GM20000 (cell line): ENCODE results near the gene MIS18A.

Experiments
- DNase-seq: peaks from one replicate; pipeline ENCODE4 v3.0.0; 2012; ENCODE audit warnings: low spot score
- TF ChIP-seq, protein P1 (sequence below): IDR thresholded peaks from 2 replicates; pipeline ENCODE4 v1.5.1; 2012; ENCODE audit warnings: mild to moderate bottlenecking, control low read depth; ENCODE audit errors: extremely low read depth, missing control alignments

MIS18A gene

DNA sequence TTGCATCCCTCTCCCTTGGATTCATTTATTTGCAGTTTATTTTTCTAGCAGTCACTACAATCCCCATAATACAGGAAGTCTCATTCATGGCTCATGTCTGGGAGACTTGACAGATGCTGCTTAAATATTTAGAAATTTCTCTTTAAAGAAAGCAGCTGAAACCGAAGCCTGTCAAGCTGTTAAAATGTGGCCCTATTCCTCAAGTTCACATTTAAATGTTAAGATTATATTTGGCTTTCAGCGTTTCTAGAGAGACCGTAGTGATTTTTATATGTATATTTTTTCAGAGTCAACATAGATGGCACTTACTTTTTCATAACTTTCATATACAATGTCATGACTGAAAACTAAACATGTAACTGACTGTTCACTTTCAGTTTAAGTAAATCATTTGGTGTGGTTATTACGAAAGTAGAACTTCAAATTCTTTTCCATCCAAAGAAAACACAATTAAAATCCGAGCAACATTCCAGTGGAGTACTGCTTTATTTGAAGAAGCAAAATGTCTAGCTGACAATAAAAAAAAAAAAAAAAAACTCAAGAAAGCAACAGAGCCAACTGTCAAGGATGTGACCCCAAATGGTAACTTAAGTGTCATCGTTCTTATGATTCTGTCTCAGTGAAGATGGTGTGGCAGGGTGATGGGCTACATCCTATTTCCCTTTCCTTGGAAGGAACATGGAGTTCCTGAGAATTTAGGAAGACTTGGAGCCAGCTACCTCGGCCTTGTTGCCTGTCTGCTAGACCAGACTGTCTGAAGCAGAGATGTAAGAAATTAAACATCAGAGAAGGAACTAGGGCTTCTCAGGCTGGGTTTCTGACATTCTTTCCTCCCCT is 37.8 kb downstream of the MIS18A start:
- TF ChIP-seq, protein P1, sequence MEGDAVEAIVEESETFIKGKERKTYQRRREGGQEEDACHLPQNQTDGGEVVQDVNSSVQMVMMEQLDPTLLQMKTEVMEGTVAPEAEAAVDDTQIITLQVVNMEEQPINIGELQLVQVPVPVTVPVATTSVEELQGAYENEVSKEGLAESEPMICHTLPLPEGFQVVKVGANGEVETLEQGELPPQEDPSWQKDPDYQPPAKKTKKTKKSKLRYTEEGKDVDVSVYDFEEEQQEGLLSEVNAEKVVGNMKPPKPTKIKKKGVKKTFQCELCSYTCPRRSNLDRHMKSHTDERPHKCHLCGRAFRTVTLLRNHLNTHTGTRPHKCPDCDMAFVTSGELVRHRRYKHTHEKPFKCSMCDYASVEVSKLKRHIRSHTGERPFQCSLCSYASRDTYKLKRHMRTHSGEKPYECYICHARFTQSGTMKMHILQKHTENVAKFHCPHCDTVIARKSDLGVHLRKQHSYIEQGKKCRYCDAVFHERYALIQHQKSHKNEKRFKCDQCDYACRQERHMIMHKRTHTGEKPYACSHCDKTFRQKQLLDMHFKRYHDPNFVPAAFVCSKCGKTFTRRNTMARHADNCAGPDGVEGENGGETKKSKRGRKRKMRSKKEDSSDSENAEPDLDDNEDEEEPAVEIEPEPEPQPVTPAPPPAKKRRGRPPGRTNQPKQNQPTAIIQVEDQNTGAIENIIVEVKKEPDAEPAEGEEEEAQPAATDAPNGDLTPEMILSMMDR: no peak
- no peak for DNase-seq

DNA sequence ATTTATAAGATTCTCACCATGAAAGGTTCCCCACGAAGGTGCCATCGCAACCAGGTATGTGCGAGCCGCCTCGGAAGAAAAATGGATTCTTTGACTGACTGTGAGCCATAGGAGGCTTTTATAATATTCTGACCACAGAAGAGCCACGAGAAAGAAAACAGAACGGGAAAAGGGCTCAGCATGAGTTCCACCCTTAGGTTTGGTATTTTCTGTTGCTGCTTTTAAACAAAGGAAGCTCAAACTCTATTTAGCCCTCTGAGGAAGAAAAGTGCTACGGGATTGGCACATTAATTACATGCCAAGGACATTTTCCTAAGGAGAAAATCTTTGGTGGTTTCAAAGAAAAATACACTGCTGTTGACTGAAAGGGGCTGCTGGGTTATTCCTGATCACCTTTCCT is 39.3 kb downstream of the MIS18A start:
- TF ChIP-seq, protein P1: no peak
- DNase-seq: no peak

DNA sequence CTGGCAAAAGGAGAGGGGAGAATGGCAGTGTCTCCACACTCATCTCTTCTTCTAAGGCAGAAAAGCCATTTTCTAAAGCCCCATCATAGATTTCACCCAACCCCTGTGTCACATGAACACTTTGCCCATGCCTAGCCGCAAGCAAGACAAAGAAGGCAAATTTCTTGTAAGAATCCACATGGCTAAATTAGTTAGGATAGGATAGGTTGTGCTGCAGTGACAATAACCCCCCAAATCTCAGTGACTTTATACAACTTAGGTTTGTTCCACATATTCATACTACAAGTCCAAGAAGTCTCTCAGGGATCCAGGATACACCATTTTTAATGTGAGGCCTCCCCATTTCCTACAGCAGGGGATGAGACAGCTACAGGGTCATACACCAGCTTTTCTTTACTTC is 40.8 kb downstream of the MIS18A start:
- TF ChIP-seq, protein P1: no peak
- no peak for DNase-seq

DNA sequence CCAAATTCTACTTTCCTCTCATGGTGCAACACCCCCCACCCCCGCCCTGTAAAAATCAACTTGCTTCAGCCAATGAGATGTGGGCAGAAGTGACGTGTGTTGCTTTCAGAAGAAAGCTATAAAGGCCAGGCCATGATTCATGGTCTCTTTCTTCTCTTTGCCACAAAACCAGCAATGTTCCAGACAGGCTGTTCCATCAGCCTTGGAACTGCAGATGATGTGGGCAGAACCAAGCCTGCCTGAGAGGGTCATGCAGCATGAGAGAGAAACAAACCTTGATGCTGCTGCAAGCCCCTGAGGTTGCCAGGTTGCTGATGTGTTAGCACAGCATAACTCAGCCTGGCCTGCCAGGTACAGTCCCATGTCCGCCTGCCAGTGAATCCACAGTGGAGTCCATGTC is 41.8 kb downstream of the MIS18A start:
- no peak for DNase-seq
- TF ChIP-seq, protein P1: no peak

DNA sequence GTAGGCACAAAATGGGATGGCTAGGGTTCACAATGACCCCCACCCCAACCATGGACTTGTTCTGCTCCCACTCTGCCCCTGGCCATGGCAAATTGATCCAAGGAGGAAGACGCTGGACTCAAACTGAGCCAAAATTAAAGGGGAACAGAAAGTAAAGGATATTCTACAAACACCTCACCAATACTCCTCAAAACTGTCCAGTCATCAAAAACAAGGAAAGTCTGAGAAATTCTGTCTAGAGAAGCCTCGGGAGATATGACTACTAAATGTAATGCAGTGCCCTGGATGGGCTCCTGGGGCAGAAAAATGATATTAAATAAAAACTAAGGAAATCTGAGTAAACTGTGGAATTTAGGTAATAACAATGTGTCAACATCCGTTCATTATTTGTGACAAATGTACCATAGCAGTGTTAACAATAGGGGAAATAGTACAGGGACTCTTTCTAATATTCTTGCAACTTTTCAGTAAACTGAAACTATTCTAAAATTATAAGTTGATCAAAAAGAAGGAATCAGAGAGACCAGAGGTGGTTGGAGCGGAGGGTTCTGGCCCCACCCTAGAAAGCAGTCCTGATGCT is 45.0 kb downstream of the MIS18A start:
- TF ChIP-seq, protein P1: no peak
- no peak for DNase-seq

DNA sequence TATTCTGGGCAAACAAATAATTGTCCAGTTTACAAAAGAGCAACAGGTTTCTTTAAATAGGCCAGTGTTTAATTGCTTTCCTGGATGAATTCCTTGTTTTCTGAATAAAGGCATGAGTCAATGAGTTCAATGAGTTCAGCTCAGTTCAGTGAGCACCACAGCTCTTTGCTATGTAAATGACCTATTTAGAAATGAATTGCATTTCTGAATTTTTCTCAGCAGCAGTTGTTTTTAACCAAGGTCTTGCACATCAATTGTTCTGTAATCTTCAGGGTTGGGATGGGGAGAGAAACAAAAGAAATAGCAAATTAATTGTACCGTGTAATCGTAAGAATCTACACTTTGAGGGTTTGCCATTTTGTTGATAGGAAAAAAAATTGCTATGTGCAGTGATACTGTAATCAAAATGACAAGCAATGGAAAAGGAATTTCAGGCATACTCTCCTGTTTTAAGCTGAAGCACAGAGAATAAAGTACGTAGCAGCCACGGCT is 45.7 kb downstream of the MIS18A start:
- TF ChIP-seq, protein P1: no peak
- DNase-seq: no peak

DNA sequence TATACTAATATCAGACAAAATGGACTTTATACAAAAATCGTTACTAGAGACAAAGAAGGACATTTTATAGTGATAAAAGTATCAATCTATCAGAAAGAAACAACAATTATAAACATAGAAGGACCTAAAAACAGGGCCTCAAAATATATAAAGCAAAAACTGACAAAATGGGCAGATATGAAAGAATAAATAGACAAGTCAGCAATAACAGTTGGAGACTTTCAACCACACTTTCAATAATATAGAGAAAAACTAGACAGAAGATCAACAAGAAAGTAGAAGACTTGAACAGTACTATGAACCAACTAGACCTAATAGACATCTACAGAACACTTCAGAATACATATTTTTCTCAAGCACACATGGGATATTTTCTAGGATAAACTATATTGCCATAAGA is 52.4 kb downstream of the MIS18A start:
- TF ChIP-seq, protein P1: no peak
- DNase-seq: no peak
